DND-41 (cell line): ENCODE data around the gene TCERG1L.

Experiments
- EZH2 ChIP-seq: IDR thresholded peaks from 3 replicates; pipeline ENCODE4 v1.6.1; 2012; ENCODE audit warnings: borderline replicate concordance, low read depth, mild to moderate bottlenecking, moderate library complexity, low read length, inconsistent platforms; ENCODE audit not compliant: severe bottlenecking
- TF ChIP-seq, protein P1 (sequence below): IDR thresholded peaks from 2 replicates; pipeline ENCODE4 v1.5.1; 2012; ENCODE audit warnings: borderline replicate concordance, low read length, moderate library complexity, mild to moderate bottlenecking; ENCODE audit not compliant: poor library complexity, severe bottlenecking; ENCODE audit errors: extremely low read depth

DNA sequence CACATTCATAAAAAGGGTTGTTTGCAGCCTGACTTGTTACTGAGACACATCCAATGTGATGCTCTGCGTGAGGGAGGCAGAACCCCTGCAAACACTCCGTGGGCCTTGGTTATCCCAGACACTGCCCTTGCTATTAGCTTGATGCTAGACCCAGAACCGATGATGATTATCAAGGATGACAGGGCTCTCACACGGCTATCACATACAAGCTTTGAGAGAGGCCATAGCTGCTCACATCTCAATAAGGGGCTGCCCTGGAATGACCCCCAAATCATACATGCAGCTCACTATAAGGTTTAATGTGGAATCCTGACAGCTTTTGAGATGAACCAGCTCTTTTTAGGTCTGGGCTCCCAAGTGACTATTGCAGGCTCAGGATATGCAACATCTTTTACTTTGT is 44.4 kb upstream of the TCERG1L start:
- TF ChIP-seq, protein P1, sequence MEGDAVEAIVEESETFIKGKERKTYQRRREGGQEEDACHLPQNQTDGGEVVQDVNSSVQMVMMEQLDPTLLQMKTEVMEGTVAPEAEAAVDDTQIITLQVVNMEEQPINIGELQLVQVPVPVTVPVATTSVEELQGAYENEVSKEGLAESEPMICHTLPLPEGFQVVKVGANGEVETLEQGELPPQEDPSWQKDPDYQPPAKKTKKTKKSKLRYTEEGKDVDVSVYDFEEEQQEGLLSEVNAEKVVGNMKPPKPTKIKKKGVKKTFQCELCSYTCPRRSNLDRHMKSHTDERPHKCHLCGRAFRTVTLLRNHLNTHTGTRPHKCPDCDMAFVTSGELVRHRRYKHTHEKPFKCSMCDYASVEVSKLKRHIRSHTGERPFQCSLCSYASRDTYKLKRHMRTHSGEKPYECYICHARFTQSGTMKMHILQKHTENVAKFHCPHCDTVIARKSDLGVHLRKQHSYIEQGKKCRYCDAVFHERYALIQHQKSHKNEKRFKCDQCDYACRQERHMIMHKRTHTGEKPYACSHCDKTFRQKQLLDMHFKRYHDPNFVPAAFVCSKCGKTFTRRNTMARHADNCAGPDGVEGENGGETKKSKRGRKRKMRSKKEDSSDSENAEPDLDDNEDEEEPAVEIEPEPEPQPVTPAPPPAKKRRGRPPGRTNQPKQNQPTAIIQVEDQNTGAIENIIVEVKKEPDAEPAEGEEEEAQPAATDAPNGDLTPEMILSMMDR, result no peak
- TF ChIP-seq EZH2, result no peak
